Pancreas (tissue), 10 donors: ENCODE results near the gene ATP10D. TPM values are rescaled to one million over a fixed set of nuclear protein-coding genes. Genes with fewer than 3 reads are reported as not detected.

Source experiments
- ATAC-seq, 4 donors: fragments of 200-7000 bp; cut with Tn5 transposase; one replicate each; pipeline versions ENCODE4 v1.8.0 to v1.9.1; 2020; ENCODE audit warnings: mild to moderate bottlenecking in 4 of 4, moderate library complexity in 4 of 4
- DNase-seq, 6 donors: peaks; one replicate each; pipeline ENCODE4 v3.0.0-alpha.2; 2020
- FAIRE-seq: peaks from 2 replicates; lab custom pipeline; 2012; peaks lifted over from hg19 to GRCh38; lab: Jason Lieb, UNC
- H3K27ac ChIP-seq, 4 donors: fragments of 200-600 bp; sonication (generic); 1 replicate in 3 of 4; 2 replicates in 1 of 4; pipeline versions ENCODE4 v1.5.0 to v1.8.0; 2020
- H3K27me3 ChIP-seq, 4 donors: fragments of 200-600 bp; one replicate each; pipeline ENCODE4 v1.8.0; 2021
- H3K36me3 ChIP-seq, 3 donors: fragments of 200-600 bp; sonication (generic) in 1 of 3; one replicate each; pipeline versions ENCODE4 v1.5.0 to v1.8.0; 2020 to 2021
- H3K4me1 ChIP-seq, 3 donors: fragments of 200-600 bp; one replicate each; pipeline ENCODE4 v1.8.0; 2021
- H3K4me3 ChIP-seq, 4 donors: fragments of 200-600 bp; sonication (generic) in 2 of 4; one replicate each; pipeline versions ENCODE4 v1.5.0 to v1.8.0; 2020 to 2021
- H3K9me3 ChIP-seq, 4 donors: fragments of 200-600 bp; one replicate each; pipeline ENCODE4 v1.8.0; 2021
- WGBS, 2 donors: extraction: QIAGEN DNeasy Blood & Tissue Kit; methylation state at CpG; one replicate each; pipeline ENCODE4 v1.1.7; 2013; 5-methylcytosine and 5-hydroxymethylcytosine counted together
- intact Hi-C, 3 donors: fragments of 100-400 bp; cut with DNase I; formaldehyde crosslinking; loops; one replicate each; pipeline versions ENCODE4 v1.11.1 to v1.14.2; 2022
- polyA plus RNA-seq, 2 donors: library from polyadenylated mRNA; stranded (reverse); fragments of 200-250 nt; gene quantifications; one replicate each; pipeline ENCODE4 v1.2.3, GENCODE V29; 2013
- total RNA-seq, 6 donors: library from RNA; stranded (reverse); fragmentation: NEBNext Ultra II Directional in 4 of 6; extraction: Animal tissue kit (Norgen Biotek cat#: 25700) in 4 of 6; gene quantifications; one replicate each; pipeline versions ENCODE4 v1.2.1 to v1.2.4, GENCODE V29; 2021 to 2023
- TF ChIP-seq, protein P1 (sequence below), 4 donors: fragments of 200-600 bp; sonication (generic) in 3 of 4; IDR thresholded peaks; one replicate each; pipeline versions ENCODE4 v1.5.0 to v1.8.0; 2021; ENCODE audit warnings: antibody characterized with exemption in 4 of 4
- donor health status: healthy with polysubstance abuse.
- donor health status: DM: no; HTN: no; CAD: no; lungs with moderate emphysema.
- donor health status: DM: no; HTN: no; CAD: no.
- donor health status: control.
- donor health status: control.
- donor health status: Bipolar disorder and iron deficiency.
- donor health status: DM: yes; HTN: yes; CAD: no.
- donor health status: DM: no; HTN: no; CAD: no.
- donor health status: DM: no; HTN: no; CAD: no.
- donor health status: DM: yes; HTN: yes; CAD: no.

ATP10D gene
- total and polyA plus RNA-seq, 8 donors = 2.1 to 20.5 (median 7.5) TPM

- peaks cover 8 to 16% (median 15%) of the 10 kb centered on the region in 3 donors for H3K4me1 ChIP-seq
- H3K27ac ChIP-seq = no peak overlapping the region
- H3K9me3 ChIP-seq = no peaks in the 10 kb centered on the region
- DNase-seq (no peak), ATAC-seq (no peak), FAIRE-seq (peak; percentile 87)
- no peak overlapping the region for H3K4me3 ChIP-seq
- 98 to 100% methylated on average over 2 of the region's 2 CpGs for WGBS, 2 donors
- TF ChIP-seq, protein P1, sequence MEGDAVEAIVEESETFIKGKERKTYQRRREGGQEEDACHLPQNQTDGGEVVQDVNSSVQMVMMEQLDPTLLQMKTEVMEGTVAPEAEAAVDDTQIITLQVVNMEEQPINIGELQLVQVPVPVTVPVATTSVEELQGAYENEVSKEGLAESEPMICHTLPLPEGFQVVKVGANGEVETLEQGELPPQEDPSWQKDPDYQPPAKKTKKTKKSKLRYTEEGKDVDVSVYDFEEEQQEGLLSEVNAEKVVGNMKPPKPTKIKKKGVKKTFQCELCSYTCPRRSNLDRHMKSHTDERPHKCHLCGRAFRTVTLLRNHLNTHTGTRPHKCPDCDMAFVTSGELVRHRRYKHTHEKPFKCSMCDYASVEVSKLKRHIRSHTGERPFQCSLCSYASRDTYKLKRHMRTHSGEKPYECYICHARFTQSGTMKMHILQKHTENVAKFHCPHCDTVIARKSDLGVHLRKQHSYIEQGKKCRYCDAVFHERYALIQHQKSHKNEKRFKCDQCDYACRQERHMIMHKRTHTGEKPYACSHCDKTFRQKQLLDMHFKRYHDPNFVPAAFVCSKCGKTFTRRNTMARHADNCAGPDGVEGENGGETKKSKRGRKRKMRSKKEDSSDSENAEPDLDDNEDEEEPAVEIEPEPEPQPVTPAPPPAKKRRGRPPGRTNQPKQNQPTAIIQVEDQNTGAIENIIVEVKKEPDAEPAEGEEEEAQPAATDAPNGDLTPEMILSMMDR (IDR thresholded peaks at IDR 0.05) = no peak
- intact Hi-C loops = no loop called here
- H3K27me3 ChIP-seq = no peaks in the 10 kb centered on the region
- no peaks in the 10 kb centered on the region for H3K36me3 ChIP-seq
Observed at GRCh38 chr4:47557255-47557654, 72.2 kb downstream of the ATP10D start.

DNA sequence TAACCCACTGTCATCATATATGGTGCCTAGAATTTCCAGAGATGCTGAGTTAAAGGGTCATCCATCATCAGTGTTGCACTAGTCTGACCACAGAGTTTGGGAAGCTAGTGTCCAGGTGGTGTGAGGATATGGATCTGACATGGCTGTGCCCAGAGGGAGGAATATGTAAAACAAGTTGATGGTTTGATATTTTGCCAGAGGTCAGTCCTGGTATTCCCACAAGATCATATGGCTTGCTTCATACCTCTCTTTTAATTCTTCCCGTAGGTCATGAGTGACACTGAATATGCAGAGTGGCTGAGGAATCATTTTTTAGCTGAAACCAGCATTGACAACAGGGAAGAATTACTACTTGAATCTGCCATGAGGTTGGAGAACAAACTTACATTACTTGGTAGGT lies 75.6 kb downstream of the ATP10D start:
- H3K27ac ChIP-seq = peak overlapping the region in 1 of 4 donors; percentile 26
- no peaks in the 10 kb centered on the region for H3K36me3 ChIP-seq

DNA sequence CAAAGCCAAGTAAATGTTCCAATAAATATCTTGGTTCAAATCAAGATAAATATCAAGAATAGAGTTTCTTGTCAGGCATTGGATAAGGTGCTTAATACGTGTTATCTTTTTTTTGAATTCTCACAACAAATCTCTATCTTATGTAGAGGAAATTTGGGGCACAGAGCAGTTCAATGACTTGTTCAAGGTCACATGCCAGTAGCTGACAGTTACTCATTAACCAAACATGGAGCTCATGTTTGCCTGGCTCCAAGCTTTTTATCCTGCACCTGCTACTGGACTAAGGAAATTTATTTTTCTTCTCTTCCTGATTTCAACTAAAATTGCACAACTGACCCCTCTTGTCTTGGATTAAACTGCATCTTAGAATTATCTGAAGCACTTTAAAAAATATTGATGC lies 76.3 kb downstream of the ATP10D start:
- intact Hi-C loops = no loop called here
- peak overlapping the region in 2 of 4 donors; percentile 5 to 26 for H3K27ac ChIP-seq

More for the DNA sequence above, 75.6 kb downstream of the ATP10D start:
- no peak for FAIRE-seq
- 80 to 85% methylated on average over 1 of the region's 1 CpG for WGBS, 2 donors
- ATAC-seq = no peak
- no peak for DNase-seq
- H3K9me3 ChIP-seq = no peaks in the 10 kb centered on the region
- intact Hi-C loops = no loop called here
- H3K4me3 ChIP-seq = no peak overlapping the region
- H3K27me3 ChIP-seq = no peaks in the 10 kb centered on the region
- TF ChIP-seq, protein P1 (IDR thresholded peaks at IDR 0.05) = no peak
- peaks cover 8 to 16% (median 15%) of the 10 kb centered on the region in 3 donors for H3K4me1 ChIP-seq

GRCh38 chr4:47562297-47562696 lies 77.2 kb downstream of the ATP10D start:
- no peak for ATAC-seq
- Histone ChIP-seq H3K27ac (no peak overlapping the region), H3K27me3 (no peaks in the 10 kb centered on the region), H3K4me3 (no peak overlapping the region), H3K4me1 (peaks cover 8 to 16% (median 15%) of the 10 kb centered on the region in 3 donors), H3K36me3 (no peaks in the 10 kb centered on the region), H3K9me3 (no peaks in the 10 kb centered on the region)
- no peak for DNase-seq
- FAIRE-seq = no peak
- TF ChIP-seq, protein P1 (IDR thresholded peaks at IDR 0.05) = no peak
- intact Hi-C loops = no loop called here
- WGBS, 2 donors = 67 to 75% methylated on average over 3 of the region's 3 CpGs

More for the DNA sequence above, 76.3 kb downstream of the ATP10D start:
- DNase-seq = peak in 3 of 6 donors; percentile 19 to 35 (median 29)
- Histone ChIP-seq H3K36me3 (no peaks in the 10 kb centered on the region), H3K4me3 (no peak overlapping the region), H3K9me3 (no peaks in the 10 kb centered on the region), H3K4me1 (peaks cover 8 to 16% (median 15%) of the 10 kb centered on the region in 3 donors), H3K27me3 (no peaks in the 10 kb centered on the region)
- WGBS, 2 donors = 7 to 17% methylated on average over 1 of the region's 1 CpG
- FAIRE-seq = no peak
- peak; percentile 84 to 97 (median 92) for ATAC-seq
- TF ChIP-seq, protein P1 (IDR thresholded peaks at IDR 0.05) = no peak

DNA sequence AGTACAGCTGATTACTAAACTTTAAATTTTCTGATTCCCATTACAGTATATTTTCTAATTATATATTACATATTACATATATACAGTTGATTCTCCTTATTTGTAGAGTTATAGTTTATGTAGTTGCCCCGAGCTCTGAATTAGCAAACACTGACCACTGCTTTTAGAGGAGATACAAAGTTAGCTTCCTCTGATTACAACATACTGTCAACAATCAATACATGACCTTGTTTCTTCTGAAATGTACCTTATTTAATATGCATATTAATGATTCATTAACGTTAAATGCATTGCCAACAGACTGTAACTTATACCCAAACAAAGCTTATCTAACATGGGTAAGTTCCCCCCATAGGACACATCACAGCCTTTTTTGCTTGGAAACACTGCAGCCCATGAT lies 81.5 kb downstream of the ATP10D start:
- ATAC-seq (no peak), DNase-seq (no peak), FAIRE-seq (no peak)
- H3K27ac ChIP-seq = no peak overlapping the region
- H3K36me3 ChIP-seq = no peaks in the 10 kb centered on the region
- 67 to 73% methylated on average over 2 of the region's 2 CpGs for WGBS, 2 donors
- no peaks in the 10 kb centered on the region for H3K27me3 ChIP-seq
- TF ChIP-seq, protein P1 (IDR thresholded peaks at IDR 0.05) = no peak
- H3K9me3 ChIP-seq = no peaks in the 10 kb centered on the region
- no peak overlapping the region for H3K4me3 ChIP-seq
- H3K4me1 ChIP-seq = peaks cover under 1 to 7% (median 7%) of the 10 kb centered on the region in 3 donors
- intact Hi-C loops = no loop called here
